ENCODE data around the gene C2orf42.
A peak's percentile ranks its signal among the peaks of the same experiment; 100 is the strongest.
"Not testable (repeated sequence)": the region's sequence is repeated elsewhere in the genome, so short reads cannot be mapped to it uniquely, and the experiment has no call there.

The C2orf42 gene

GRCh38 chr2:70169654-70170245, 21.1 kb downstream of the C2orf42 start:
- DNase-seq: not testable (repeated sequence)

GRCh38 chr2:70161069-70161534, 29.7 kb downstream of the C2orf42 start:
- DNase-seq: no peak

DNA sequence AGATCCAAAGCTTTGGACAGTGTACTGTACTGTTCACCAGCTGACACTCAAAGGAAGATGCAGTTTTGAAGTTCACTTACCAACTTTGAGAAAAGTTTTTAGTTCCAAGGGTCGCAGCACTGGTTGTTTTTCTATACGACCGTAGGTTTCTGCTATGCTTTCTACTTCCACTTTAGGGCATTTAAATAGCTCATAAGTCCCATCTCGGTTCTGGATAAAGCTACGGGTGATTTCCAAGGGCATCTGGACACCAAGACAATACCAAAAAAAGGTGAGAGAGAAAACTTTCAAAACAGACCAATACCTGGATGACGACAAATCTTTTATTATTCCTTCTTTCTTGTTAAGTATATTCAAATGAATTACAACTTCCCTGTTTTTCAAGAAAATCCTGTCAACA, 30.3 kb downstream of the C2orf42 start:
- DNase-seq: no peak

DNA sequence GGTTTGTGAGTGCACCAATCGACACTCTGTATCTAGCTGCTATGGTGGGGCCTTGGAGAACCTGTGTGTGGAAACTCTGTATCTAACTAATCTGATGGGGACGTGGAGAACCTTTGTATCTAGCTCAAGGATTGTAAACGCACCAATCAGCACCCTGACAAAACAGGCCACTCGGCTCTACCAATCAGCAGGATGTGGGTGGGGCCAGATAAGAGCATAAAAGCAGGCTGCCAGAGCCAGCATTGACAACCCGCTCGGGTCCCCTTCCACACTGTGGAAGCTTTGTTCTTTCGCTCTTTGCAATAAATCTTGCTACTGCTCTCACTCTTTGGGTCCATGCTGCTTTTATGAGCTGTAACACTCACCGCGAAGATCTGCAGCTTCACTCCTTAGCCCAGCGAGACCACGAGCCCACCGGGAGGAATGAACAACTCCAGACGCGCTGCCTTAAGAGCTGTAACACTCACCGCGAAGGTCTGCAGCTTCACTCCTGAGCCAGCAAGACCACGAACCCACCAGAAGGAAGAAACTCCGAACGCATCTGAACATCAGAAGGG, 41.6 kb downstream of the C2orf42 start:
- not testable (repeated sequence) for DNase-seq

DNA sequence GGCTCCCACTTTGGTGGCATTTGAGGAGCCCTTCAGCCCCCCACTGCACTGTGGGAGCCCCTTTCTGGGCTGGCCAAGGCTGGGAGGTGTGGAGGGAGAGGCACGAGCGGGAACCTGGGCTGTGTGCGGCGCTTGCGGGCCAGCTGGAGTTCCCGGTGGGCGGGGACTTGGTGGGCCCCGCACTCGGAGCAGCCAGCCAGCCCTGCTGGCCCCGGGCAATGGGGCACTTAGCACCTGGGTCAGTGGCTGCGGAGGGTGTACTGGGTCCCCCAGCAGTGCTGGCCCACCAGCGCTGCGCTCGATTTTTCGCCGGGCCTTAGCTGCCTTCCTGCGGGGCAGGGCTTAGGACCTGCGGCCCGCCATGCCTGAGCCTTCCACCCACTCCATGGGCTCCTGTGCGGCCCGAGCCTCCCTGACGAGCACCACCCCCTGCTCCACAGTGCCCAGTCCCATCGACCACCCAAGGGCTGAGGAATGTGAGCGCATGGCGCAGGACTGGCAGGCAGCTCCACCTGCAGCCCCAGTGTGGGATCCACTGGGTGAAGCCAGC, 42.5 kb downstream of the C2orf42 start:
- DNase-seq: not testable (repeated sequence)

- no peak for DNase-seq
These were observed 44.7 kb downstream of the C2orf42 start for GRCh38 chr2:70145851-70146739.

GRCh38 chr2:70145144-70145490, 45.7 kb downstream of the C2orf42 start:
- DNase-seq: no peak

GRCh38 chr2:70144443-70145143, 46.2 kb downstream of the C2orf42 start:
- no peak for DNase-seq

DNA sequence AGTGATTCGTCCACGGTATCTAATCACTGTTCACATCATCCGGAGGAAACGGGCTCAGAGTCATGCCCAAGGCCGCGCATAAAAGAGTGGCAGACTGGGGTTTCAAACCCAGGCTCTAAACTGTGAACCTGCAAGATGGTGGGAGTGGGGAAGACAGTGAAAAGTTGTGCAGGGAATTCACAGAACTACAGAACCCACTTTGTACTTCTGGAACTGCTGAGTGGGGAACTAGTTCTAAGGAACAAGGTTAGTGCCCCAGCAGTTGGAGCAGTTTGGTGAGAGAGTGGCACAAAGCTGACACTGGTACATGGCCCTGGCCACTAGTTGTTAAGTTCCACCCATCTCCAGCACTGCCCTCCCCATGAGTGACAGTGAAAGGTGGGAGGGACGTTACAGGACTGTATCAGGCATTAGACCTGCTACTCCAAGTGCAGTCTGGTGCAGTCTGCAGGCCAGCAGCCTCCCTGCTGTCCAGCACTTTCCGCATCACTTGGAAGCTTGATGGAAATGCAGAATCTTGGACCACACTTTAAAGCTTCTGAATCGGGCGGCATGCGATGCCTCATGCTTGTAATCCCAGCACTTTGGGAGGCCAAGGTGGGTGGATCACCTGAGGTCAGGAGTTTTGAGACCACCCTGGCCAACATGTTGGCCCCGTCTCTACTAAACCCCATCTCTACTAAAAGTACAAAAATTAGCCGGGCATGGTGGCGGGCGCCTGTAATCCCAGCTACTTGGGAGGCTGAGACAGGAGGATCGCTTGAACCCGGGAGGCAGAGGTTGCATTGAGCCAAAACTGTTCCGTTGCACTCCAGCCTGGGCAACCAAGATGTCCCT, 47.3 kb downstream of the C2orf42 start:
- DNase-seq: peak; percentile 35

GRCh38 chr2:70142590-70143313, 48.1 kb downstream of the C2orf42 start:
- DNase-seq: peak; percentile 99

DNA sequence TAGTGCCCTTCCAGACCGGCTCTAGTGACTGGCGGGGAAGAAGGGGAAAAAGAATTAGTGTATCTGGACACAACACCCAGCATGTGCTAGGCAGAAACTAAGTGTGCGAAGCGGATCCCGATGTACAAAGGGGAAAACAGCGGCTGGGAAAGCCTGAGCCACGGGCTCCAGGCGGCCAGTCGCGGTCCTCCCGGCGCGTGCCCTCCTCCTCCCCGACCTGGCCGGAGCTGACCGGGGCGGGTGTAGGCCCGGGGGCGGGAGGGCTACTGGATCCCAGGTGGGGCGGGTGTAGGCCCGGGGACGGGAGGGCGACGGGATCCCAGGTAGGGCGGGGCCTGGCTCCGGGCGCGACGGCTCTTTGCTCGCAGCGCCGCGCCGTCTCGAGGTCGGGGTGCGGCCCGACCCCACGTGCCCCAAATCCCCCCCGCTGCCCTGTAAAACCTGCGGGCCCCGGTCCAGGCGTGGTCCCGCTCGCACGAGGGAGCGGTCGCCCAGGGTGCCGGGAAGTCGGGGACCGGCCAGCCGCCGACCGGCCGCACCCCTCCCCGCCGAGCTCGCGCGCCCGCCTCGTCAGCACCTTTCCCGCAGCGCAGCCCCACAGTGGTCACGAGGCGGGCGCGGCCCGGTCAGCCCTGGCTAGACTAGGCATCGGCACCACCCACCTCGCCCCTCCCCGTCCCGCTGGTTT, 48.8 kb downstream of the C2orf42 start:
- DNase-seq: peak; percentile 34

DNA sequence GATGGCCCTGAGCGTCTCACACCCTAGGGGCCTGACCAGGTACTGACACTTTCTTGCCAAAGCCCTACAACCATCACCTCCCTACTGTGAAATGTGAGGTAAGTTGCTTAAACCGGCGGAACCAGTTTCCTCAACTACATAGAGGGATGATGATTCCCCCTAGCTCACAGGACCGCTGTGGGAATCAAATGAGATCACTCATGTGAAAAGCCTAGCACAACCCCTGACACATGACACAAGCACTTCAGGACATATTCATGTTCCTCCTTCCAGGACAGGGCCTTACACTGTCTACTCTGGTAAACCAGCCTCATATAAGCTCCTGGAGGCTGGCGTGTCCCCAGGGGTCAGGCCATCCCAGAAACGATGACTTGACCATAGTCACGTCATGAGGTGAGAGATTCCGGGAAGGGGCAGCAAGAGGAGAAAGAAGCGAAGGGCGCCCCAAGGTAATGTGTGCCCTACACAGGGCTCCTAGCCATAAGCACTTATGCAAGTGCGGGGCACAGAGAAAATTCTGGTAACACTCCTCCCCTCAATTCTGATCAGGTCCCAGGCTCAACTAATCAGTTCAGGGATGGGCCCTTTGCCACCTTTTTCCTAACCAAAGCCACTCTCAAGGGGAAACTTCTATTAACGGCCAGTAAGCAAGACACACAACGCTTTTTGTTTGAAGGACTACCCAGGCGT, 49.5 kb downstream of the C2orf42 start:
- DNase-seq: peak; percentile 29

DNA sequence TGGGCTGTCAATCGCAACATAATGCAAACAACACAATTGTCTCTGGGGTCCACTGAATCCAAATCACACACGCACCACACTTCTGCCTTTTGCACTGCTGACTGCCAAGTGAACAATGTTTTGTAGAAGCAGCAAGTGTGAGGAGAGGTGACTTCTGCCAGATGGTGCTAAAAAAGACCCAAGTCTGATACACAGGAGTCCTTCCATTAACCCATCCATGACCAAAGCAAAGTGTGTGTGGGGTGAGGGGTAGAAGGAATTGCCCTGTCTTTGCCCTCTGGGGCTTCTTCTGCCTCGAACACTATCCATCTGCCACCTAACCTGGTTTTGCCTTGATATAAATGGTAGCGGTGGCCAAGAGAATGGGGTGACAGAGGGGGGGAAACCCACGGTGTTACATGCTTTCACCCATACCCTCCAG, 50.0 kb downstream of the C2orf42 start:
- DNase-seq: no peak

- not testable (repeated sequence) for DNase-seq
These were observed 56.4 kb downstream of the C2orf42 start for GRCh38 chr2:70134323-70134983.

DNA sequence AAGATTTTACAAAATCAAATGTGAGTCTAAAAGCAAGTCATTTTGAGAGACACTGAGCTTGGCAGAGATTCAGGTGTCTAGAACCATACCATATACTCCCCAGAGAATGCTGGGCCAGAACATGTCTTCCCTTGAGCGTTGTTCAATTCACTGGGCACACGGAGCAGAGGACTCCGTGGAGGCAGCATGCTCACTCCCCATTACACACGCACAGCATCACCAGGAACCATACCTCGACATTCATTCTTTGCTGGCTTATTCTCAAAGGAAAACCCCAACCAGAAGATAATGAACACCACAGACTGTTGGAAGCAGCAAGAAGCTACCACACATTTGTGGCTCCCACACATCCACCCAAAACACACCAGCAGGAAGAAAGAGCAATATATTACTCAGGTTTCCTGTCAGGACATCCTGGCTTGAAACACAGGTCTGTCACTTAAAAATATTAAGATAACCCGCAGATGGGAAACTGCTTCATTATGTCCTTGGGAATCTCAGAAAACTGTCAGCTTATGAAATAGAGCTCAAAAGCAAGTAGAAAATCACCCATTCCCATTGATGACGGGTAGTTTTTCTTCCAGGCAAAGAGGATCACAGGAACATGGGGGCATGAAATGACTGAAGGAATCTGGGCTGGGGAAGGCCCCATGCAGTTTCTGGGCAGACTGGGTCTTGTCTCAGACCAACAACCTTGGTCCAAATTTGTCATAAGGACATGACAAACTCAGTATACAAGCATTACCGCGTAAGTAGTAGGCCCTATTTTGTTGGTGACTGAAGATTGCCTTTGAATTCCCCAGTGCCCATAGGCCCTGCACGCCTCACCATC, 57.1 kb downstream of the C2orf42 start:
- DNase-seq: no peak

DNA sequence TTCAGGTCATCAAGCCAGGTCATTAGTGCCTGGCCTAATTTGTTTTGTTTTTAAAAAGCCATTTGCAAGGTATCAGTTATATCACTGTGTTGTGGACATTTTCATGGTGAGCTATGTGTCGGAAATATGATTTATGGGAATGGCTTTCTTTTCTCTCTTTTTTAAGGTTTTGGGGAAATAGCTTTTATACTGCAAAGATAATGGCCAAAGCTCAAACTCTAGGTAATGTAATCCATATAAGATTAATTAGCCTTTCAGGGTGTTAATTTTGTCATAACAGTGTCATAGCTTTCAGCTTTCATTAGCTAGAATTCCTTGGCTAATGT, 57.7 kb downstream of the C2orf42 start:
- DNase-seq: no peak

DNA sequence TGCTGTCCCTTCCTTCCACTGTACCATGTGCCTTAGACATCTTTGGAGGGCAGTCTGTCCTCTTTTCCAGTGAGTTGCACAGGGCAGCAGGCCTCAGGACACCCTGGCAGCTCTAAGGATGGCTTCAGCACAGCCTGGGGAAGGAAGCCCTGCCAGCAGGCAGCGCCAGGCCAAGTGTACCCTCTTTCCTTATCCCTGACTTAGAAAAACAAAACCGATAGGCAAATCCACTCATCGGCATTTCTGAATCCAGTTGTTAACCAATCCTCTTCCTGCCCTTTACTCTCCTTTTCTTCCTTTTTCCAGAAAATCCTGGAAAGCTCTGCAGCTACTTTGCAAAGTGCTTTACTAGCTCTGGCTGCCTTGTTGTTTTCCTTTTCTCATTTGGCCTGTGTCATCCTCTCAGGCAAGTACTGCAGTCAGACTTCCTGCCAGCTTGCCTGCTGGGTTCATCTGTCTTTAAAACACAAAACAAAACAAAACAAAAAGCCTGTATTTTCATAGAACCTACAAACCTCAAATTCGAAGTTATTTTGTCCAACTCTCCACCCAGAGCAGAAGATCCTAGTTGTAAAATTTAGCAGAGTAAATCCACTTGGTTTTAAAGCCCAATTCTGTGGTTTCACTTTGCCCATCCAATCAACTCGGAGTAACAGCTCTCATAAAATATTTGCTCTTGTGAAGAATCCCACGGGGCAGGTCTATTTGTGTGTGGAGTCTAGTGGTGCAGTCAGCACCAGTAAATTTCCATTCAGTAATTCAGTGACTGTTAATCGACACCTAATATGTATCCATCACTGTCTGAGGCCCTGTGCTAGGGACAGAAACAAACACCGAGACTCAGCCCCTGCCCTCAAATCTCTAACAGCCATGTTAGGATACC, 58.3 kb downstream of the C2orf42 start:
- no peak for DNase-seq
